HG02852 (cell line): Measurements from ENCODE around the gene CHGA.

Experiments used
- ATAC-seq: cut with Tn5 transposase; IDR thresholded peaks from one replicate; pipeline ENCODE4 v1.9.1; 2021; ENCODE audit warnings: mild to moderate bottlenecking, moderate library complexity; ENCODE audit not compliant: unreplicated experiment

Gene CHGA

GRCh38 chr14:92976268-92976667 lies 53.3 kb downstream of the CHGA start:
- no peak for ATAC-seq

DNA sequence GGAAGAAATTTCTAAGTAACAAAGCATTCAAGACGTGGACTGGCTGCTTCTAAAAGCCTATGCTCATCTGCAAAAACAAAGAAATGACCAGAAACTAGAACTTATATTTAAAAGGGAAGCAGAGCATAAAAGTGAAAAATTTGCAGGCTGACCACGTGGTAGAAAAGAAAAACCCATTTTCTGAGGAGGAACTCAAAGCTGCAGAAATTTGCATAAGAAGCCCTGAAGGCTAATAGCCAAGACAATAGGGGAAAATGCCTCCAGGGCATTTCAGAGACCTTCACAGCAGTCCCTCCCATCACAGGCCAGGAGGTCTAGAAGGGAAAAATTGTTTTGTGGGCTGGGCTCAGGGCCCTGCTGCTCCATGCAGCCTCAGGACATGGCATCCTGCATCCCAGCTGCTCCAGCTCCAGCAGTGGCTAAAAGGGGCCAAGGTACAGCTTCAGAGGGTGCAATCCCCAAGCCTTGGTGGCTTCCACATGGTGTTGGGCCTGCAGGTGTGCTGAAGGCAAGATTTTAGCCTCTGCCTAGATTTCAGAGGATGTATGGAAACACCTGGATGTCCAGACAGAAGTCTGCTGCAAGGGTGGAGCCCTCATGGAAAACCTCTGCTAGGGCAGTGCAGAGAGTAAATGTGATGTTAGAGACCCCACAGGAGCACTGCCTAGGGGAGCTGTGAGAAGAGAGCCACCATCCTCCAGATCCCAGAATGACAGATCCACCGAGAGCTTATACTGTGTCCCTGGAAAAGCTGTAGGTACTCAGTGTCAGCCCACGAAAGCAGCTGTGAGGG lies 55.5 kb downstream of the CHGA start:
- ATAC-seq: no peak

DNA sequence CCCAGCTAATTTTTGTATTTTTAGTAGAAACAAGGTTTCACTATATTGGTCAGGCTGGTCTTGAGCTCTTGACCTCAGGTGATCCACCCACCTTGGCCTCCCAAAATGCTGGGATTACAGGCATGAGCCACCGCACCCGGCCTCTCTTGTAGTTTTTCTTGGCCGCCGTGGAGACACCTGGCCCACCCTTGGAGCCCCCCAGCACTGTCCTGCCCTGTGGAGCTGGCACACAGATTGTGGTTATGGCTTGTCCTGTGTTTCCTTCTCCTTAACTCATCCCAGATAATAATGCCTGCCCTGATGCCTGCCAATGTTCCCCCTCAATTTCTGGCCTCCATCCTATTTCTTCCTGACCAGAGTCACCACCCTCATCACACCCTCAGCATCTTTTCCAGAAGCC lies 57.9 kb downstream of the CHGA start:
- no peak for ATAC-seq

GRCh38 chr14:92981726-92982125 lies 58.8 kb downstream of the CHGA start:
- ATAC-seq: no peak

GRCh38 chr14:92982956-92983355 lies 60.0 kb downstream of the CHGA start:
- no peak for ATAC-seq

- no peak for ATAC-seq
Measured at GRCh38 chr14:92984082-92984788, 61.3 kb downstream of the CHGA start.
